Vagina (tissue), 2 donors: ENCODE data around the gene MMP10.

ENCODE experiments used
- POLR2A ChIP-seq, 2 donors: fragments of 450-650 bp; IDR thresholded peaks; one replicate each; pipeline ENCODE4 v1.6.1; 2017; ENCODE audit warnings: antibody characterized with exemption in 2 of 2, mild to moderate bottlenecking in 2 of 2, moderate library complexity in 2 of 2
- TF ChIP-seq, protein P1 (sequence below), 3 experiments: fragments of 450-650 bp in 2 of 3; fragments of 200-600 bp in 1 of 3; sonication (generic) in 1 of 3; IDR thresholded peaks; one replicate each; pipeline ENCODE4 v1.5.1; 2017 to 2019; ENCODE audit warnings: antibody characterized with exemption in 3 of 3, mild to moderate bottlenecking in 2 of 3, moderate library complexity in 2 of 3

DNA sequence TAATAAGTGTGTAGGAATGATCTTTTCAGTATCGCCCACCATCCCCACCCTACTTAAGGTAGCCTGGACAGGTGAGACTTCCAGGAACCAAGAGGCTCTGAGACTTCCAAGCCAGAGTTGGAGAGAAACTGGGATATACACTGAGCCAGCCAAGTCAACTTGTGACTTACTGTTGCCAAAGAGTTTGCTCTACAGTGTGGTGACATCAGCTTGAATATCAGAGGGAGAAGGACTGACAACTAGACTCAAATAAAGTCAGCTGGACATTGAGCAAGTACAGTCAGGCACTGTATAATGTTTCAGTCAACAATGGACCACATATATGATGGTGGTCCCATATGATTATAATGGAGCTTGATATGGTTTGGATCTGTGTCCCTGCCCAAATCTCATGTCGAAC, 1.2 kb upstream of the MMP10 start:
- TF ChIP-seq POLR2A (IDR thresholded peaks at IDR 0.05) = no peak
- TF ChIP-seq, protein P1, sequence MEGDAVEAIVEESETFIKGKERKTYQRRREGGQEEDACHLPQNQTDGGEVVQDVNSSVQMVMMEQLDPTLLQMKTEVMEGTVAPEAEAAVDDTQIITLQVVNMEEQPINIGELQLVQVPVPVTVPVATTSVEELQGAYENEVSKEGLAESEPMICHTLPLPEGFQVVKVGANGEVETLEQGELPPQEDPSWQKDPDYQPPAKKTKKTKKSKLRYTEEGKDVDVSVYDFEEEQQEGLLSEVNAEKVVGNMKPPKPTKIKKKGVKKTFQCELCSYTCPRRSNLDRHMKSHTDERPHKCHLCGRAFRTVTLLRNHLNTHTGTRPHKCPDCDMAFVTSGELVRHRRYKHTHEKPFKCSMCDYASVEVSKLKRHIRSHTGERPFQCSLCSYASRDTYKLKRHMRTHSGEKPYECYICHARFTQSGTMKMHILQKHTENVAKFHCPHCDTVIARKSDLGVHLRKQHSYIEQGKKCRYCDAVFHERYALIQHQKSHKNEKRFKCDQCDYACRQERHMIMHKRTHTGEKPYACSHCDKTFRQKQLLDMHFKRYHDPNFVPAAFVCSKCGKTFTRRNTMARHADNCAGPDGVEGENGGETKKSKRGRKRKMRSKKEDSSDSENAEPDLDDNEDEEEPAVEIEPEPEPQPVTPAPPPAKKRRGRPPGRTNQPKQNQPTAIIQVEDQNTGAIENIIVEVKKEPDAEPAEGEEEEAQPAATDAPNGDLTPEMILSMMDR (IDR thresholded peaks at IDR 0.05) = no peak
